ENCODE measurements around the gene SLC4A1AP. TPM values are rescaled to one million over a fixed set of nuclear protein-coding genes. Genes with fewer than 3 reads are reported as not detected.

Gene SLC4A1AP
- total and polyA plus RNA-seq, 2 donors (not counting 1 experiment from before 2014, with no cell fraction given) = 8.9 to 23.1 TPM

GRCh38 chr2:27647289-27647688 lies 16.4 kb upstream of the SLC4A1AP start:
- ATAC-seq (ENCODE audit: low read depth) (no peak), DNase-seq (no peak)
- H3K4me3 ChIP-seq (ENCODE audit: control extremely low read depth in 1 of 5, extremely low read depth in 1 of 5, insufficient read depth in 1 of 5, low read depth in 2 of 5, low read length in 4 of 5) = no peak overlapping the region
- no peak for TF ChIP-seq EZH2 (IDR thresholded peaks at IDR 0.05; ENCODE audit: borderline replicate concordance, insufficient read depth, low read depth, low read length, poor library complexity, severe bottlenecking)
- TF ChIP-seq CTCF (IDR thresholded peaks at IDR 0.05) = no peak
- H3K36me3 ChIP-seq (replicated peaks in 1 of 2; ENCODE audit: control extremely low read depth in 1 of 2, control insufficient read depth in 1 of 2, extremely low read depth in 1 of 2, insufficient read depth in 2 of 2, low read length in 1 of 2) = peaks cover 16 to 47% of the 10 kb centered on the region in 2 experiments
- ChIA-PET POLR2A (no interaction called here), CTCF (interaction anchor here (1.5 kb wide), 1 partner anchor 36 kb away, joined by 3 read pairs; no protein-coding TSS in a partner anchor)
- intact Hi-C loops (cut with micrococcal nuclease) = no loop called here
- no peak overlapping the region for H3K4me3 Mint-ChIP-seq
- no peaks in the 10 kb centered on the region for H3K9me3 ChIP-seq (ENCODE audit: control extremely low read depth in 1 of 3, control insufficient read depth in 2 of 3, insufficient read depth in 1 of 3, low read length in 2 of 3)
- no peak overlapping the region for H3K27ac ChIP-seq (ENCODE audit: low read length in 2 of 2)
- H2AFZ ChIP-seq (ENCODE audit: insufficient read depth, low read depth, low read length, poor library complexity, severe bottlenecking) = no peak overlapping the region
- H3K79me2 ChIP-seq (ENCODE audit: control insufficient read depth, insufficient read depth, low read length) = no peaks in the 10 kb centered on the region
- H3K4me2 ChIP-seq (replicated peaks; ENCODE audit: low read depth, low read length, poor library complexity, severe bottlenecking) = no peak overlapping the region
- no peaks in the 10 kb centered on the region for H3K4me1 ChIP-seq (ENCODE audit: control insufficient read depth in 2 of 2, insufficient read depth in 2 of 2, low read length in 2 of 2)
- H3K4me1 Mint-ChIP-seq = no peaks in the 10 kb centered on the region
- H3K27me3 ChIP-seq (replicated peaks in 1 of 4; ENCODE audit: control extremely low read depth in 1 of 4, control insufficient read depth in 3 of 4, insufficient read depth in 4 of 4, low read length in 3 of 4) = no peaks in the 10 kb centered on the region
- no peaks in the 10 kb centered on the region for H3K9me3 Mint-ChIP-seq (ENCODE audit: insufficient read depth)
- no peaks in the 10 kb centered on the region for H4K20me1 ChIP-seq (ENCODE audit: control insufficient read depth, insufficient read depth, low read length, poor library complexity, severe bottlenecking)
- H3K27ac Mint-ChIP-seq = no peak overlapping the region
- no peaks in the 10 kb centered on the region for H3K27me3 Mint-ChIP-seq
- H3K9ac ChIP-seq (ENCODE audit: low read length) = no peak overlapping the region

GRCh38 chr2:27647737-27648136 lies 16.0 kb upstream of the SLC4A1AP start:
- Mint-ChIP-seq H3K4me1 (no peaks in the 10 kb centered on the region), H3K27me3 (no peaks in the 10 kb centered on the region), H3K27ac (no peak overlapping the region), H3K9me3 (ENCODE audit: insufficient read depth) (no peaks in the 10 kb centered on the region), H3K4me3 (no peak overlapping the region)
- no peaks in the 10 kb centered on the region for H3K9me3 ChIP-seq (ENCODE audit: control extremely low read depth in 1 of 3, control insufficient read depth in 2 of 3, insufficient read depth in 1 of 3, low read length in 2 of 3)
- no peaks in the 10 kb centered on the region for H3K4me1 ChIP-seq (ENCODE audit: control insufficient read depth in 2 of 2, insufficient read depth in 2 of 2, low read length in 2 of 2)
- CTCF ChIA-PET = no interaction called here
- no peaks in the 10 kb centered on the region for H3K27me3 ChIP-seq (replicated peaks in 1 of 4; ENCODE audit: control extremely low read depth in 1 of 4, control insufficient read depth in 3 of 4, insufficient read depth in 4 of 4, low read length in 3 of 4)
- H3K4me3 ChIP-seq (ENCODE audit: control extremely low read depth in 1 of 5, extremely low read depth in 1 of 5, insufficient read depth in 1 of 5, low read depth in 2 of 5, low read length in 4 of 5) = no peak overlapping the region
- no peaks in the 10 kb centered on the region for H3K79me2 ChIP-seq (ENCODE audit: control insufficient read depth, insufficient read depth, low read length)
- POLR2A ChIA-PET = no interaction called here
- H2AFZ ChIP-seq (ENCODE audit: insufficient read depth, low read depth, low read length, poor library complexity, severe bottlenecking) = no peak overlapping the region
- ATAC-seq (ENCODE audit: low read depth) = no peak
- no peaks in the 10 kb centered on the region for H4K20me1 ChIP-seq (ENCODE audit: control insufficient read depth, insufficient read depth, low read length, poor library complexity, severe bottlenecking)
- no peak overlapping the region for H3K27ac ChIP-seq (ENCODE audit: low read length in 2 of 2)
- no peak for TF ChIP-seq CTCF (IDR thresholded peaks at IDR 0.05)
- no peak for TF ChIP-seq EZH2 (IDR thresholded peaks at IDR 0.05; ENCODE audit: borderline replicate concordance, insufficient read depth, low read depth, low read length, poor library complexity, severe bottlenecking)
- 100% methylated on average over 1 of the region's 4 CpGs for WGBS (ENCODE audit: insufficient coverage)
- H3K9ac ChIP-seq (ENCODE audit: low read length) = no peak overlapping the region
- DNase-seq = no peak
- H3K4me2 ChIP-seq (replicated peaks; ENCODE audit: low read depth, low read length, poor library complexity, severe bottlenecking) = no peak overlapping the region
- H3K36me3 ChIP-seq (replicated peaks in 1 of 2; ENCODE audit: control extremely low read depth in 1 of 2, control insufficient read depth in 1 of 2, extremely low read depth in 1 of 2, insufficient read depth in 2 of 2, low read length in 1 of 2) = peaks cover 16 to 47% of the 10 kb centered on the region in 2 experiments
- intact Hi-C loops (cut with micrococcal nuclease) = no loop called here
